GM18868 (cell line): ENCODE data around the gene BMPR2.
"Not testable (repeated sequence)": the region's sequence is repeated elsewhere in the genome, so short reads cannot be mapped to it uniquely, and the experiment has no call there.

Source experiments
- ATAC-seq: cut with Tn5 transposase; IDR thresholded peaks from one replicate; pipeline ENCODE4 v1.9.1; 2021; ENCODE audit warnings: mild to moderate bottlenecking, moderate library complexity; ENCODE audit not compliant: unreplicated experiment

Gene BMPR2

DNA sequence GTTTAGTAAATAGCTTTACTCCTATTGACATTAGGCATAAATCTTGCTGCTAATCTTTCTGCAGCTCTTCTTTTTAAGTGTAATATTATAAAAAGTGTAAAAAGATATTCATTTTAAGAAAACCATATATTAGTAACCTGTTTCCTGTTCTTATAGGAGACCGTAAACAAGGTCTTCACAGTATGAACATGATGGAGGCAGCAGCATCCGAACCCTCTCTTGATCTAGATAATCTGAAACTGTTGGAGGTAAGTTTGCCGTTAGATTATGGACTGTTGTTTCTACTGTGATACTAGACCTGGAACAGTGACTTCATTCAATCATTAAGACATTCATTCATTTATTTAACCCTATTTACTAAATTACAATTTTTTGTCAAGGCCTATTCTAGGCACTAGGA, 138.6 kb downstream of the BMPR2 start:
- ATAC-seq: no peak

GRCh38 chr2:202519453-202519852, 143.3 kb downstream of the BMPR2 start:
- no peak for ATAC-seq

GRCh38 chr2:202521470-202521869, 145.3 kb downstream of the BMPR2 start:
- no peak for ATAC-seq

GRCh38 chr2:202529389-202529788, 153.3 kb downstream of the BMPR2 start:
- no peak for ATAC-seq

DNA sequence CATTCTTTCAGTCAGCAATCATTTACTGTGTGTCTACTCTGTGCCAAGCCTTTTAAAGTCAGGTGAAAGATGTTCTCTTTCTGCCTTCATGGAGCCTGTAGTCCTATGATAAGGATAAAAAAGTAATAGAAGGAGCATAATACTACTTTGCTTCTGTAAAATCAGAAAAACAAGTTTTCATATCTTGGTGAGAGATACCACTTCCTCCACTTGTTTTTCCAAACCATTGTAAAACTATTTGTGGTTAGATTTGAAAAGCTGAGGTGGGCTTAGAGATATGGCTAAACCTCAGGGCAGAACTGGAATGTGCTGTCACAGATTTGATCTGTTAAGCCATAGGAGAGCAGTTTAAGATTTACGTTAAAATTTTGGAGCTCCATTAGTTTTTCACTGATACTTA, 153.9 kb downstream of the BMPR2 start:
- ATAC-seq: no peak

GRCh38 chr2:202535290-202535689, 159.2 kb downstream of the BMPR2 start:
- ATAC-seq: not testable (repeated sequence)

- ATAC-seq: no peak
These were observed 165.0 kb downstream of the BMPR2 start for GRCh38 chr2:202541137-202541536.

DNA sequence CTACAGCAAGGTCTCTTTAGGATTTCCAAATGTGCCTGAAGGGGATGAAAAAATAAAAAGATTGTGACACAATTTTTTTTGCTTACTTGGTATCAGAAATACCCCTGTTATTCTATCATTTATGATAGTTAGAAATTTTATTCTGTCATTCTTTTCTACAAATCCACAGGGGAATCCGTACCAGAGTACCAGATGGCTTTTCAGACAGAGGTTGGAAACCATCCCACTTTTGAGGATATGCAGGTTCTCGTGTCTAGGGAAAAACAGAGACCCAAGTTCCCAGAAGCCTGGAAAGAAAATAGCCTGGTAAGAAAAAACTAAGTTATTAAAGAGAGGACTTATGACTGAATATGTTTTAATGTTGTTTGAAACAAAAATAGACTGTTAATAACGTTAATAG, 166.0 kb downstream of the BMPR2 start:
- ATAC-seq: no peak

DNA sequence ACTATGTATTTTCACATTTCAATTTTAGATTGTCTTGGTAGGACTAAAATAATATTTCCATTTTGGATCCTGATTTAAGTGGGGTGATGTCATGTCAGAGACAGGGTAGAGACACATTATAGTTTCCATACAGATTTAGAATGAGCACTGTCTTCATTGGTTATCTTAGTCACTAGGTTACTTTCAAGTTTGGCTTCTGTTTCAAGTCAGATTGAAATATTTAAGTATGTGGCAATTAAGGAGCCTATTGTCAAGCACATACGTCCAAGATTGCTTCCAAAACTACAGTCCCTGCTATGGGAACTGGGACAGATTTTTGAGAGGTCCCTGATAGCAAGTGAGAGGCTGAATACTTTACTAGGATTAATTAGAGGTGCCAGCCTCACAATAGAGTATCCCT, 169.4 kb downstream of the BMPR2 start:
- ATAC-seq: no peak

GRCh38 chr2:202545931-202546330, 169.8 kb downstream of the BMPR2 start:
- no peak for ATAC-seq

- ATAC-seq: not testable (repeated sequence)
These were observed 170.5 kb downstream of the BMPR2 start for GRCh38 chr2:202546499-202547141.

DNA sequence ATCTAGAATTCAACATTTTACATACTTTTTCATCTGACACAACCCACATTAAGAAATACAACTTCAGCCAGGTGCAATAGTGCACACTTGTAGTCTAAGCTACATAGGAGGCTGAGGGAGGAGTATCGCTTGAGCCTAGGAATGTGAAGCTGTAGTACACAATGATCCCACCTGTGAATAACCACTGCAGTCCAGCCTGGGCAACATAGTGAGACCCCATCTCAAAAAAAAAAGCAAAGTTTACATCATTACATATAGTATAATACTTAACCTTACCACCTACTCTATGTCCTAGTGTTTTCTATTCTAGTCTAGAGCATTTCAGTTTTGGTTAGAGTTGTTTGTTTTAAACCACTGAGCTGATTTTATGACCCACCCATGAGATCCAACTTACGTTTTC, 172.1 kb downstream of the BMPR2 start:
- no peak for ATAC-seq

GRCh38 chr2:202551000-202551399, 174.9 kb downstream of the BMPR2 start:
- ATAC-seq: not testable (repeated sequence)

DNA sequence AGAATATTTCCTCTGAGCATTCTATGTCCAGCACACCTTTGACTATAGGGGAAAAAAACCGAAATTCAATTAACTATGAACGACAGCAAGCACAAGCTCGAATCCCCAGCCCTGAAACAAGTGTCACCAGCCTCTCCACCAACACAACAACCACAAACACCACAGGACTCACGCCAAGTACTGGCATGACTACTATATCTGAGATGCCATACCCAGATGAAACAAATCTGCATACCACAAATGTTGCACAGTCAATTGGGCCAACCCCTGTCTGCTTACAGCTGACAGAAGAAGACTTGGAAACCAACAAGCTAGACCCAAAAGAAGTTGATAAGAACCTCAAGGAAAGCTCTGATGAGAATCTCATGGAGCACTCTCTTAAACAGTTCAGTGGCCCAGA, 179.2 kb downstream of the BMPR2 start:
- ATAC-seq: no peak

GRCh38 chr2:202560200-202560599, 184.1 kb downstream of the BMPR2 start:
- ATAC-seq: no peak

- ATAC-seq: no peak
These were observed 188.1 kb downstream of the BMPR2 start for GRCh38 chr2:202564226-202564625.

DNA sequence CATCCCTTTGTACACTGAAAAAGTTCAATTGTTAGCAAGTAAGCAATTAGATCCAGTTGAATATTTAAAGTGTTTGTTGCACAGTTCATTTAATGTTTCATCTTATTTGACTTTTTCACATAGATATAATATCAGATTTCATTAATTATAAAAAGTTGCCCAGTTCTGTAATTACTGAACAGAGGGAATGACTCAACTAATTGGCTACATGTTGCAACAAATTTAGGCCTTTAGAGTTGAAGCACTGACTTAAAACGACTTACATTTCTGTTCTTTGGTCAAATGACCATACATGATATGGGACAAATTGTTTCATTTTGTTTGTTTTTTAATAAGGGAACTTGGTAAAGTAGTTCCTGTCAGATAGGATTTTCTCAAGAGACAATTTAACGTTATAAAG, 190.2 kb downstream of the BMPR2 start:
- ATAC-seq: no peak

- ATAC-seq: no peak
These were observed 198.4 kb downstream of the BMPR2 start for GRCh38 chr2:202574541-202574940.

GRCh38 chr2:202575194-202575593, 199.1 kb downstream of the BMPR2 start:
- not testable (repeated sequence) for ATAC-seq

DNA sequence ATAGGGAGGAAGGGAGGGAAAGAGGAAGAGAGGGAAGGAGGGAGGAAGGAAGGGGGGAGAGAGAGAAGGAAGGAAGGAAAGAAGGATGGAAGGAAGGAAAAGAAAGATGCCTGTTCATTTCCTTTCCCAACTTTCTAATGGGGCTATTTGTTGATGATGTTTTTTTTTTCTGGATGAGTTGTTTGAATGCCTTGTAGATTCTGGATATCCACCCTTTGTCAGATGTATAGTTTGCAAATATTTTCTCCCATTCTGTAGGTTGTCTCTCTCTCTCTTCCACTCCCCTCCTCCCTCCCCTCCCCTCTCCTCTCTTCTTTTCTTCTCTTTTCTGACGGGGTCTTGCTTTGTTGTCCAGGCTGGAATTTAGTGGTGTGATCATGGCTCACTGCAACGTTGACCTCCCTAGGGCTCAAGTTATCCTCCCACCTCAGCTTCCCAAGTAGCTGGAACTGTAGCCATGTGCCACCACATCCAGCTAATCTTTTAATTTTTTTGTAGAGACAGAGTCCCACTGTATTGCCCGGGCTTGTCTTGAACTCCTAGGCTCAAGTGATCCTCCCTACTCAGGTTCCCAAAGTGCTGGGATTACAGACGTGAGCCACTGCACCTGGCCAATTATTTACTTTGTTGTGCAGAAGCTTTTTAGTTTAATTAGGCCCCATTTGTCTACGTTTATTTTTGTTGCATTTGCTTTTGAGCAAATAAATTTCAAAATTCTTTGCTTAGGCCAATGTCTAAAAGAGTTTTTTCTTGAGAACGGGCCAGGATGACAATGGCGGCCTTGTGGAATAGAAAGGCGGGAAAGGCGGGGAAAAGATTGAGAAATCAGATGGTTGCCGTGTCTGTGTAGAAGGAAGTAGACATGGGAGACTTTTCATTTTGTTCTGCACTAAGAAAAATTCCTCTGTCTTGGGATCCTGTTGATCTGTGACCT, 201.4 kb downstream of the BMPR2 start:
- no peak for ATAC-seq

- not testable (repeated sequence) for ATAC-seq
These were observed 206.7 kb downstream of the BMPR2 start for GRCh38 chr2:202582846-202583245.

DNA sequence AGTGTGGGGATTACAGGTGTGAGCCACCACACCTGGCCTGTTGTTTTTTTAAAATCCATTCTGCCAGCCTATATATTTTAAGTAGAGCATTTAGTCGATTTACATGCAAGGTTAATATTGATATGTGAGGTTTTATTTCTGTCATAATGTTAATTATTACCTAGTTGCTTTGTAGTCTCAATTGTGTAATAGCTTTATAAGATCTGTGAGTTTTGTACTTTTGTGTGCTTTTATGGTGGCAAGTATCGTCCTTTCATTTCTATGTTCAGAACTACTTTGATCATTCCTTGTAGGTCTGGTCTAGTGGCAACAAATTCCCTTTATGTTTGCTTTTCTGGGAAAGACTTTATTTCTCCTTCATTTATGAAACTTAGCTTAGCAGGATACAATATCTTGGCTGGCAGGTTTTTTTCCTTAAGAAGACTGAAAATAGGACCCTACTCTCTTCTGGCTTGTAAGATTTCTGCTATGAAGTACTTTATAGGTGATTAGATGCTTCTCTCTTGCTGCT, 207.6 kb downstream of the BMPR2 start:
- ATAC-seq: no peak
